Fibroblast of skin of left biceps (primary cell): ENCODE results near the gene PLPP1.

Source experiments
- DNase-seq, 2 experiments: peaks; one replicate each; pipeline ENCODE4 v3.0.0-alpha.2; 2013; ENCODE audit warnings: low read depth in 2 of 2

The PLPP1 gene

DNA sequence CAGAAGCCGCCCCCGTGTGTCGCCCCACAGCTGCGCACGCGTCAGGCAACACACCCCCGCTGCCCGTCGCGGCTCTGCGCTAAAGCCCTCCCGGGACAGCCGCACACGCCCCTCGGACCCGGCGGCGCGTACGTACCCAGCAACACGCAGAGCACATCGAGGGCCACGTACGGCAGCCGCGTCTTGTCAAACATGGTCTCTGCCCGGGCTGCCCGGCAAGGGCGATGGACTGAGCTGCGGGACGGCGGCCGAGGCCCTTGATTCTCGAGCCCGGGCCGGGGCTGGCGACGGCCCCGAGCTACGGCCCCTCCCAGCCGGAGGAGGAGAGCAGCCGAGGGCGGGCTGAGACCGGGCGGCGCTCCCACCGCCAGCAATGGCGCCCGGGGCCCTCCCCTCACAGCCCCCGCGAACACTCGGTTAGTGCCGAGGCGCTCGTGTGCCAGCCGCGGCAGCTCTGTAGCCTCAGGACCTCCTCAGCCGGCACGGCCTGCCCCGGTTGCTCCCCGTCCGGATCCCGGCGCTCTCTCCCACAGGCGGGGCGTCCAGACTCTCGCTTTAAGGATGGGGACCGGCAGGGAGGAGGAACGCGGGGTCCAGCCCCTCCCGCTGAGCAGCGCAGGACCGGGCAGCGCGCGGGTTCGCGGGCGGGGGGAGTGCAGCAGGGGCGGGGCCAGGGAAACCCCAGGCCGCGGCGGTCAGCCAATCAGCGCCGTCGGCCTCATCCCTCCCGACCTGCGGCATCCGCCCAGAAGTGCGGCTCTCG is at the start of gene PLPP1:
Gene PLPP1 (minus strand): TSS at position 529 of the 763 bp plus-strand sequence. CDS start 335 bp downstream, at position 194.
- peak; percentile 62 to 68 for DNase-seq

DNA sequence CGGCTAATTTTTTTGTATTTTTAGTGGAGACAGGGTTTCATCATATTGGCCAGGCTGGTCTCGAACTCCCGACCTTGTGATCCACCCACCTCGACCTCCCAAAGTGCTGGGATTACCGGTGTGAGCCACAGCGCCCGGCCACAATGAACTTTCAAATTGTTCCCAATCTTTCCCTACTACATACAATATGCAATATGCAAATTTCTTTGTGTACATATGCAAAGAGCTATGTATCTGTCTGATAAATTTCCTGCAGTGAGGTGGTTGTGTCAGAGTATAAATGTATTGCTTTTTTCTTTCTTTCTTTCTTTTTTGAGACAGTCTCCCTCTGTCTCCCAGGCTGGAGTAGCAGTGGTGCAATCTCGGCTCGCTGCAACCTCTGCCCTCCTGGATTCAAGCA is 48.8 kb upstream of the PLPP1 start:
- DNase-seq = no peak

DNA sequence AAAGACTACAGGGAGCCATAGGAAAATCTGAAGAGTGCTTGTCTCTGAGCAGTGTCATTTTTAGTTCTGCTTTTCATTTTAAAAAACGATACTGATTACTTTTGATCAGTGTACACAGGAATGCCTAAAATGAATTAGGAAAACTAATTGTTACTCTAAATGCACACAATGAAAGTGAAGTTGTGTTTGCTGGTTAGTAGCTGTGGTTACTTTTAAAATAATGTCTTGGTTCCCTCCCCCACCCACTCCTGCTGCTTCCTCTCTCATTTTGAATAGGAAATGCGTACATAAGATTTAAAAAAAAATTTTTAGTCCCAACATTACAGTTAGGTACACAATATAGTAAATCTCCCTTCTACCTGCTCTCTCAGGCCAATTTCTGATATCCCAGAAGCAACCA is 47.5 kb upstream of the PLPP1 start:
- no peak for DNase-seq

DNA sequence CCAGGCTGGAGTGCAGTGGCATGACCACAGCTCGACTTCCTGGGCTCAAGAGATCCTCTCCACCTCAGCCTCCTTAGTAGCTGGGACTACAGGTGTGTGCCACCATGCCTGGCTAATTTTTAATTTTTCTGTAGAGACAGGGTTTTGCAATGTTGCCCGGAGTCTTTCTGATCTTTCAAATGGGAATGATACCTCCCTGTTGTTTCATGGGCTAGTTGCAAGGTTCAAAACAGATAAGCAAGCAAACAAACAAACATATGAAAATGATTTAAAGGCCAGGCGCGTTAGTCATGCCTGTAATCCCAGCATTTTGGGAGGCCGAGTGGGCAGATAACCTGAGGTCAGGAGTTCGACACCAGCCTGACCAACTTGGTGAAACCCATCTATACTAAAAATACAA is 45.3 kb upstream of the PLPP1 start:
- DNase-seq = no peak

DNA sequence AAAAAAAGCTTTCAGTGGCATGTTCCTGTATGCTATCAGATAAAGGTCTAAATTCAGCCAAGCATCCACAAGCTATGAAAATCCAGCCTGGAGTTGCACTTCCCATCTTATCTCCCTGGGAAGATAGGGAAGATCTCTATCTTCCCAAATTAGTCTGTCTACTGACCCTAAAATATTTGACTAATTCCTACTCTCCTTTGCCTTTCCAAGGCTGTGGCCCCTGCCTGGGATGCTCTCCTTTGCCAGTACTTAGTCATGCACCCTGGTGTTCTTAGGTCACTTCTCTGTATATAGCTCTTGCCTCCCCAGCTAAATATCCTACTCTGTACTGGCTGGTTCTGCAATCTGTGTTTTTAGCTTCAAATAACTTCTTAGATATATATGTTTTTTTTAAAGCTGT is 44.0 kb upstream of the PLPP1 start:
- no peak for DNase-seq

DNA sequence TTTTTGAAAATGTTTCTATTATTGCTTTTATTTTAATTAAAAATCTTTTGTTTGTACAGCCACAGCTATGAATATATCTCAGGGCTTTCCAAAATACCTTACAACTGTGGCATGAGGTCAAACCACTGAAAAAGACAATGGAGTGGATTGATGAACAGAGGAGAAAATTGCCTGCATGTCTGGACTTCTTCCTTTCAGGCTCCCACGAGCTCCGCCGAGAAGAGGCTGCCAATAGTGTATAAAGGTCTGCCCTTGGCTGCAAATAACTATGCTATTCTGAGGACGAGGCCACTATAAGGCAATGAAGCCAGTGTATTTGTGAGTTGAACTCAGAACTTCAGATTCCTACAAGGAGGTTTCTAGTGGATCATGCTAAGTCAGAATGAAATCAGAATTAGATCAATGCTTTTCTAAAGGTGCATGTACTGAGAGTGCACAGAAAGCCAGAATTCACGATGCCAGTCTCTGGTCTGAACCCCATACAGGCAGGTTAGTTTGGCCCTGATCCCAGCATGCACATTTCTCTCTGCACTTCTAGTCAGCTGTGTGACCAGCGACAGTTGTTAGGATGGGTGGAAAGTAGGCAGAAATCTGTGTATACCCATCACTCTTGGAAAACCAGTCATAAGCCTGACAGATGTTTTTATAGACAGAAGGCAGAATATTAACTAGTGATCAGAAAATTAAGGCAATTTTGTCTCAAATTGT is 42.7 kb upstream of the PLPP1 start:
- DNase-seq = no peak

DNA sequence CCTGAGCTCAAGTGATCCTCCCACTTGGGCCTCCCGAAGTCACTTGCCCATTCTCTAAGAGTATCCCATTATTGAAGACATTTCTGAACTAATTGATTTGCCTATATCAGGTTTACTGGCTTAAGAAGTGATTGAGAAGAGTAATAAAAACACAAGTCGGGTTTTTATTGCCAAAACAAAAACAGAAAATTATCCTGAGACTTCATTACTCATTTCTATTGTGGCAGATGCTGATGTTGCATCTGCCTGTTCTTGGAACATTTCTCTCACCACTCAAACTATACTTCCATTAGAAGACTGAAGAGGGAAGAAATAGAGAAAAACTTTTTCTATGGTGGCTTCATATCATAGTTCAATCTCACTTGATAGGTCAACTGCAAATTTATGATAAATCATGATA is 41.9 kb upstream of the PLPP1 start:
- DNase-seq = no peak

DNA sequence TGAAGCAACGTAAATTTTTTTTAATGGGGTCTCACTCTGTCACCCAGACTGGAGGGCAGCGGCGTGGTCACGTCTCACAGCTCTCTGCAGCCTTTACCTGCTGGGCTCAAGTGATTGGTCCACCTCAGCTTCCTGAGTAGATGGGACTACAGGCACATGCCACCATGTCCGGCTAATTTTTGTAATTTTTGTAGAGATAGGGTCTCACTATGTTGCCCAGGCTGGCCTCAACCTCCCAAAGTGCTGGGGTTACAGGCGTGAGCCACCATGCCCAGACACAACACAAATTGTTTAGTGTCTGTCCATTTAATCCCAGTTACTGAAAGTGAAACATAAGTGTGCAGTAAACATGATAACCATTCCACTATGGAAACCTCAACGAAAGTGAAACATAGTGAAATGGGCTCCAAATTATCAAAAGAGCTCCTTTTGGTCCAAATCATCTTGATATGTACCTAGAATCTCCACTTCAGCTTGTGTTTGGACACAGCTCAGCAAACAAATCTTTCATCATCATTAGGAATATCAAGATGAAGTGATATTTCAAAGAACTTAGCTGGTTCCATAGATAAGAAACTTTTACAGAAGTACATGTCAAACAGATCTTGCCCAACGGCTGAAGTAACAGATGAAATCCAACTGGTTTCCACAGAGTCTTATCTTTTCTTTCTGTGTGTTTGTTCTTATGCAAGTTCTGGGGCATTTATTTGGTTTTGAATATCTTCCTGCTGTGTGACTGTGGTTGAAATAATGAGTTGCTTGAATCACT is 41.2 kb upstream of the PLPP1 start:
- DNase-seq = no peak

DNA sequence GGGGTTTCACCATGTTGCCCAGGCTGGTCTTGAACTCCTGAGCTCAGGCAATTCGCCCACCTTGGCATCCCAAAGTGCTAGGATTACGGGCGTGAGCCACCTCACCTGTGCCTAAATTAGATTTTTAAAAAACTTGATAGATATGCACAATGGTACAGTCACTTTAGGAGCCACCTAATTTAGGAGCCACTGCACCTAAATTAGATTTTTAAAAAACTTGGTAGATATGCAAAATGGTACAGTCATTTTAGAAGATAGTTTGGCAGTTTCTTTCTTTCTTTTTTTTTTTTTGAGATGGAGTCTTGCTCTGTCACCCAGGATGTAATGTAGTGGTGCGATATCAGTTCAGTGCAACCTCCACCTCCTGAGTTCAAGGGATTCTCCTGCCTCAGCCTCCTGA is 37.8 kb upstream of the PLPP1 start:
- no peak for DNase-seq

DNA sequence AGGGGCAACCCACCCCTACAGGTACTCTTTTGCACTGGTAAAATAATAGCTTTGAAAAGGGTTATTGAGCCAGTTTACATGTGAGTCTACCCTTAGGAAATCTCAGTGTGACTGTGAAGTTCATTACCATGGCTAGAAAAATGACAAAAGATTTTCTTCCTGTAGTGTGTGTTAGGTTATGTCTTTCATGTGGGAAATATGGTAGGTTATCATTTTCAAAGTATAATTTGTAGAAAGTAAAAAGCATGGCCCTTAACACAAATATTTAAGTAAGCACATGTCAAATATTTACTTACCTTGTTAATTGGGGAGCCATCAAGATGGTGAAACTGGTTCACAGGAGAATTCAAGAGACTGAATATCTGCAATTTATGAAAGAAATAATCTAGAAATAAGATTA is 37.3 kb upstream of the PLPP1 start:
- no peak for DNase-seq

DNA sequence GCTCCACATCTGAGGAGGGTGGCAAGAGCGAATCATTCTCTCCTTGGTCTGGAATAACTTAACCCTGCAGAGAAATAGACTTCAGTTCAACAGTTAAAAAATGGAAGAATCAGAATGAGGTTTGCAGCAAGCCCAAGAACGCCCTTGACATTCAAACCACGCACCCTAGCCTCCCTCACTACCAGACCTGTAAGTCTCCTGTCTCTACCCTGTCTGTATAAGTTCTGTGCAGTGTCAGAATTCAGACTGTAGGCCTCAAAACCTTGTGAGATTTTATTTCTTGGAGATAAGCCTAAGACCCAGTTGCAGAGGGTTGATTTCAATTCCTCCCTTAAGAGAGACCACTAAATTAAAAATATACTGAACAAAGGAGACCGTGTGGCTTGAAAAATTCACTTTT is 35.8 kb upstream of the PLPP1 start:
- no peak for DNase-seq

DNA sequence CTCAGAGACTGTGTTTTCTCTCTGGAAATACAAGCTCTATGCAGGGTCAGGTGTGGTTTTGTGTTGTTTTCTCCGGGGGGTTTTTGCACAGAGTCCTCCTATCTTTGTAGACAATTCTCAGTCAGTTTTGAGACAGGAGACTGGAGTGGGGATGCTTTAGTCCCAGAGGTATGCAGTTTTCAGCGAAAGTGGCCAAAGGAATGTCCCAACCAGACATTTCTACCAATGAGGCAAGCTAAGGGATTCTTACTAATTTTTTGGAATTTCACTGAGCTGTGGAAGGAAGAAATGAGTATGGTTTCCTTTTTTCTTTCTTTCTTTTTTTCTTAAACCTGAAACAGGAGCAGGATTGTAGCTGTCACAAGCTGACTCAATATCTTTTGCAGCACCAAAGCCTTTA is 35.3 kb upstream of the PLPP1 start:
- DNase-seq = peak; percentile 49 to 51

DNA sequence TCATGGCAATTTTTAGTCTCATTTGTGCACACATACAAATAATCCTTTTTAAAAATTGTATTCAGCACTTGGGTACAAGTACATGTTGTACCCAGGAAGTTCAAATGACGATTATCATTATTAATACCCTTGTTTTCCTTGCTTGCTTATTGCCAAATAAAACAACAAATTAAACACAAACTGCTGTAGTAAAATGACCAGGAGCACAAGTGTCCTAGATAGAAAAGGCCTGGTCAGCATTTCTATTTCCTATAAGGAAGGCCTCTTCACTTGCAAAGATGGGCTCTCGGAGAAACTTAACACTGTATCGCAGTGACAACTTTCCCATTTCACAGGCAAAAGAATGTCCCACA is 34.7 kb upstream of the PLPP1 start:
- no peak for DNase-seq

DNA sequence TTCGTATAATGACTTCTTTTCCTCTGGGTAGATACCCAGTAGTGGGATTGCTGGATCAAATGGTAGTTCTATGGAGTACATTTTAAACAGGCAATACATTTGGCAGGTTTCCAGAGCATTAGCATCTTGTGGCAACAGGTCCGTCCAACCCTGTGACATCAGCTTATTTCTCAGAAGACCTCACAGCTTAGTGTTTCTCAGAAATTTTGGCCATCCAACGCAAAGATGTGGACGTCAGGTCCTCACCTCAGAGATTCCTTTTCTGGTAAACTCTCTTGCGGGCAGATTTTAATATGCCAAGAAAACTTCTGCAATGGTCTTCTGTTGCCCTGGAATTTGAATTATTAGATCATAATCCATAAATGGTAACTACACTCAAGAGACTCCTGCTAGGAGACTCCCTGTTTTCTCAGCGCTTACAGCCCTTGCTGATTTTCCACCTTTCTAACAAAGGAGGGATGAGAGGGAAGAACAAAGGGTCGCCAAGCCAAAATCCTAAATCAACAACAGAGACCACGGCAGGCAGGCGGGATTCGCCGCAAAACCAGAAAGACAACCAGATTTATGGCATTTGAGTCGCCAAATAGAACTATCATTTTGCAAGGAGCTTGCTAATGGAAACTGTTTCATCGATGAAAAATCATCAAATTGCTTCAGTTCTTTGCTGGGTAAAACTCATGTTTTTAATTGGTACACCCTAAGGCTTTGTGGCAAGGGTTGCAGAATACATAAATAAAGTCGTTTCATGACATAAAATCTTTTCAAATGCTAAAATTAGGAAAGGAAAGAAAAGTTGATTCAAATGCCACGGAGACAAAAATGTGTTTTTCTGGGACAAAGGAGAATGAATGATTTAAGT is 34.1 kb upstream of the PLPP1 start:
- DNase-seq = no peak

DNA sequence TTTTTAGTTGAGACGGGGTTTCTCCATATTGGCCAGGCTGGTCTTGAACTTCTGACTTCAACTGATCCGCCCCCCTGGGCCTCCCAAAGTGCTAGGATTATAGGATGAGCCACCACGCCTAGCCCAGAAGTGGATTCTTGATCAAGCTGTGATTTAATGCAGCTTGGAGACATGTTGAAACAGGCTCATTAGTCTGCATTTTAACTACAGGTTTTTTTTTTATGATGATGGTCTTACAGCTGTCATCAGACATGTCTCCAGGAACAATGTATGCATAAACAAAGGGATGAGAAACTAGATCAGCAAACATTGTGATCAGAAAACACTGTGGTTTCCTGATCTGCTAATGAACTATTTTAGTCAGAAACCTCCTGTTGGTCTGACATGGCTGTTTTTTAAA is 30.0 kb upstream of the PLPP1 start:
- no peak for DNase-seq

DNA sequence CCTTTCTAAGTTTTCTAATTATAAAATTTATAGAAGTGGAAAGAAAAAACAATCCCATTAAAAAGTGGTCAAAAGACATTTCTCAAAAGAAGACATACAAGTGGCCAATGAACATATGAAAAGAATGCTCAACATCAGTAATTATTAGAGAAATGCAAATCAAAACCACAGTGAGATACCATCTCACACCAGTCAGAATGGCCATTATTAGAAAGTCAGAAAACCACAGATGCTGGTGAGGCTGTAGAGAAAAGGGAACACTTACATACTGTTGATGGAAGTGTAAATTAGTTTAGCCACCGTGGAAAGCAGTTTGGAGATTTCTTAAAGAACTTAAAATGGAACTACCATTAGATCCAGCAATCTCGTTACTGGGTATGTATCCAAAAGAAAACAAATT is 23.7 kb upstream of the PLPP1 start:
- DNase-seq = no peak

DNA sequence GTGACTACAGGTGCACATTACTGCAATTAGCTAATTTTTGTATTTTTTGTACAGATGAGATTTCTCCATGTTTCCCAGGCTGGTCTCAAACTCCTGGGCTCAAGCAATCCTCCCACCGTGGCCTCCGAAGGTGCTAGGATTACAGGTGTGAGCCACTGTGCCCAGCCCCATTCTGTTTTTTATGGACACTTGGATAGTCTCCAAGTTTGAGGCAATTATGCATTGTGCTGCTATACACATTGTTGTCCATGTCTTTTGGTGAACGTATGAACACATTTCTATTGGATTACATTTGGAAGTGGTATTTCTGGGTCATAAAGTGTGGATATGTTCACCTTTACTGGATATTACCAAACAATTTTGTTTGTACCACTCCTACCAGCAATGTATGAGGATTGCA is 22.4 kb upstream of the PLPP1 start:
- no peak for DNase-seq

DNA sequence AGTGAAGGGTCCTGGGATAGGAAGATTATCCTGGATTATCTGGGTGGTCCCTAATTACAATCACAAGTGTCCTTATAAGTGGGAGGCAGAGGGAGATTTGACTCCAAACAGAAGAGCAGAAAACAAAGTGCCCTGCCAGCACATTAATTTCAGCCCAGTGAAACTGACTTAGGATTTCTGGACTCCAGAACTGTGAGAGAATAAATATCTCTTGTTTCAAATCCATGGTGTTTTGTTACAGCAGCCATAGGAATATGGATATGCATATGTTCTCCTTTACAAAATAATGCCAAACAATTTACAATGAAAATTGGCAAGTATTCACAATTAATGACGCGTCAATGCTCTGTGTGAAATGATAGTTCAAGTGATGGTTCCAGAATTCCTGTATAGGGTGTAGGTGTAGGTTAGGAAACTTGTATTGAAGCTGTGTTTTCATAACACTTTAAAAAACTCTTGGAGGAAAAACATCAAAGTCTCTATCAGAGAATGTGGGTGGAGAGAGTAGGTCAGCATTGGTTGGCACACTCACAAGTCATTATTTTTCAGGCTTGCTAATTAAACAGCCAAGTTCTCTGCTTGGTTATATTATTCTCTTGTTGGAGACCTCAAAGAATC is 19.9 kb upstream of the PLPP1 start:
- no peak for DNase-seq

DNA sequence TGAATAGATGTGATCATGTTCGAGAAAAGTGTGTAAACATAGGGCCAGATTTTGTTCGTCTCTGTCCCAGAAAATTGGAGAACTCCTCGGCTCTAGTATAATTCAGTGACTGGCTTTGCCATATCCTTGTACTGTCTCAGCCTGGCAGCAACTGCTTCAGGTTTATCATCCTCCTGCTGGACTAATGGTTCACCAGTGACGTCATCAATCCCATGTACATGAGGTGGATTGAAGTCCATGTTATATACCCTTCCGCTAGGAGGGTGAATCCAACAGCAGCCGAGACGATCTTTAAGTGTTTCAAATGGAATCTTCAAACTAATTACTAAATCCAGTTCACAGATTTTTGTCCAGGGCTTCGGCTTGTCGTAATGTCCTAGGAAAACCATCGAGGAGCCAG is 17.1 kb upstream of the PLPP1 start:
- no peak for DNase-seq

DNA sequence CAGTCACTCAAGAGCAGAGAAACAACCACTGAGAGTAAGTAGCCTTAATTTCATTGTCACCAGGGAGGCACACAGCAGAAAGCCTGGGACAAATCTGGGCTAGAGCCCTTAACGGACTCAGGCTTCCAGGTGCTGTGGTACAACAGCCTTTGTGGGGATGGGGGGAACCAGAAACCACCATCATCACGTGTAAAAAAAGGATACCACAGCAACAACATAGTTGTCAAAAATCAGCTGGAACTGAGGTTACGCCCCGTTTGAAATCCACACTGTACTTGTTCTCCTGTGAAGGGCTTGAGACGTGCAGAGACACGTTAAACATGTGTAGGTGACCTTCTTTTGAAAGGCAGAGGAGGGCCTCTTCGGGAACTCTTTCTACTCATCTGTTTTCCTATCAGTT is 16.6 kb upstream of the PLPP1 start:
- no peak for DNase-seq

DNA sequence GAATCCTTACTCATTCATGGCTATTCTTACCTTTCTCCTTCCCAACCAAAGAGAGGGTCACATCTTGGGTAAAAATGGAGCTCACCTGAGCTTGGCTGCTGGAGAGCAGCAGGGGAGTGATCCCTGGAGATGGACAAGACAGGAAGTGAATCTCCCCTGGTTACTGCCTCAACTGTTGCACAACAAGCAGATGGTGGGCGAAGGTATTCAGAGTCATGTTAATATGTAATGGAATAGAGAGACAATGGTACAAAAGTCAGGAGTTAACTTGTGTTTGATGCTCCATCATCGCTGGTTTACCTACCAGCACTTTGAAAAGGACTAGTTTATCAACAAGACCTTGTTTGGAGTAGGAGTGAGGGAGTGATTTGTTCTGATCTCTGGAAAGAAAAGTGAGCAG is 13.0 kb upstream of the PLPP1 start:
- DNase-seq = no peak

DNA sequence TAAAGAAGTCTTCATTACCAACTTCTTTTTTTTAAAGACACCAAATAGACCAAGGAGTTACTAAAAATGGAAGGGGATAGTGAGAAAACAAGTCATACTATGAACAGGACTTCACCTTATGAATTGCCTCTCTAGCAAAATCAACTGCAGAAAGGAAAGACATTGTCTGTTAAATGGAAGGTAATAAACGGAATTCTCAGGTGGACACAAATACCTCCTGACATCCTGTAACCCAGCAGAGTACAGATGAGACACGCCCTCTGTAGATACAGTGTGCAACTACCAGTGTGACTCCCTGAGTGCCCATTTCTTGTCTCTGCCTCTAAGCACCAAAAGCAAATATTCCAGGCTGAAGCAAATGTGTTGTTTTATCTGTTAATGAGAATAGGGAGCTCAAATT is 12.2 kb upstream of the PLPP1 start:
- no peak for DNase-seq
